Vagina (tissue), 2 donors: ENCODE data around the gene SNCA. TPM values are rescaled to one million over a fixed set of nuclear protein-coding genes. Genes with fewer than 3 reads are reported as not detected.

Experiments
- DNase-seq, 2 donors: peaks; one replicate each; pipeline ENCODE4 v3.0.0-alpha.2; 2017; ENCODE audit errors: extremely low spot score in 2 of 2
- H3K27ac ChIP-seq: fragments of 200-600 bp; sonication (generic); one replicate; pipeline ENCODE4 v1.5.1; 2019
- H3K27me3 ChIP-seq: fragments of 200-600 bp; sonication (generic); one replicate; pipeline ENCODE4 v1.5.1; 2019
- H3K36me3 ChIP-seq, 2 donors: fragments of 200-600 bp; sonication (generic); one replicate each; pipeline ENCODE4 v1.5.1; 2017 to 2019
- H3K4me1 ChIP-seq: fragments of 200-600 bp; sonication (generic); one replicate; pipeline ENCODE4 v1.5.1; 2019
- H3K4me3 ChIP-seq, 2 donors: fragments of 200-600 bp; sonication (generic); 1 replicate in 1 of 2; 2 replicates in 1 of 2; pipeline ENCODE4 v1.5.1; 2016 to 2019
- H3K9me3 ChIP-seq: fragments of 200-600 bp; sonication (generic); one replicate; pipeline ENCODE4 v1.5.1; 2019
- CTCF ChIP-seq, 3 experiments: fragments of 450-650 bp in 2 of 3; fragments of 200-600 bp in 1 of 3; sonication (generic) in 1 of 3; IDR thresholded peaks; one replicate each; pipeline ENCODE4 v1.5.1; 2017 to 2019; ENCODE audit warnings: antibody characterized with exemption in 3 of 3, mild to moderate bottlenecking in 2 of 3, moderate library complexity in 2 of 3
- POLR2A ChIP-seq, 2 donors: fragments of 450-650 bp; IDR thresholded peaks; one replicate each; pipeline ENCODE4 v1.6.1; 2017; ENCODE audit warnings: antibody characterized with exemption in 2 of 2, mild to moderate bottlenecking in 2 of 2, moderate library complexity in 2 of 2
- POLR2AphosphoS5 ChIP-seq, 2 donors: sonication (generic); formaldehyde crosslinking; IDR thresholded peaks; one replicate each; pipeline ENCODE4 v1.9.0; 2017; ENCODE audit warnings: antibody characterized with exemption in 2 of 2, mild to moderate bottlenecking in 2 of 2, low read depth in 1 of 2; ENCODE audit not compliant: insufficient read depth in 1 of 2
- intact Hi-C: fragments of 100-400 bp; cut with DNase I; formaldehyde crosslinking; loops from one replicate; pipeline ENCODE4 v1.15.1; 2023
- total RNA-seq: library from RNA; depleted of rRNA; stranded (reverse); fragments of >200 nt; gene quantifications from one replicate; pipeline ENCODE4 v1.2.3, GENCODE V29; 2016

Gene SNCA
- total RNA-seq, 1 donor from 2014 or later, result 27.3 TPM

- Histone ChIP-seq H3K27ac (no peak overlapping the region), H3K9me3 (no peaks in the 10 kb centered on the region), H3K4me1 (no peaks in the 10 kb centered on the region), H3K4me3 (no peak overlapping the region), H3K27me3 (no peaks in the 10 kb centered on the region), H3K36me3 (no peaks in the 10 kb centered on the region)
- DNase-seq, result no peak
- no peak for TF ChIP-seq CTCF (IDR thresholded peaks at IDR 0.05)
- no peak for TF ChIP-seq POLR2AphosphoS5 (IDR thresholded peaks at IDR 0.05; ENCODE audit: insufficient read depth in 1 of 2, low read depth in 1 of 2)
- TF ChIP-seq POLR2A (IDR thresholded peaks at IDR 0.05), result no peak
- intact Hi-C loops, result no loop called here
These were observed 36.9 kb downstream of the SNCA start for GRCh38 chr4:89800012-89800516.

- intact Hi-C loops, result no loop called here
- TF ChIP-seq POLR2A (IDR thresholded peaks at IDR 0.05) (no peak), POLR2AphosphoS5 (IDR thresholded peaks at IDR 0.05; ENCODE audit: insufficient read depth in 1 of 2, low read depth in 1 of 2) (no peak), CTCF (IDR thresholded peaks at IDR 0.05) (no peak)
- no peak for DNase-seq
- H3K27me3 ChIP-seq, result no peaks in the 10 kb centered on the region
- H3K4me1 ChIP-seq, result no peaks in the 10 kb centered on the region
- no peak overlapping the region for H3K4me3 ChIP-seq
- no peaks in the 10 kb centered on the region for H3K36me3 ChIP-seq
- no peaks in the 10 kb centered on the region for H3K9me3 ChIP-seq
- no peak overlapping the region for H3K27ac ChIP-seq
These were observed 37.9 kb downstream of the SNCA start for GRCh38 chr4:89799071-89799470.

DNA sequence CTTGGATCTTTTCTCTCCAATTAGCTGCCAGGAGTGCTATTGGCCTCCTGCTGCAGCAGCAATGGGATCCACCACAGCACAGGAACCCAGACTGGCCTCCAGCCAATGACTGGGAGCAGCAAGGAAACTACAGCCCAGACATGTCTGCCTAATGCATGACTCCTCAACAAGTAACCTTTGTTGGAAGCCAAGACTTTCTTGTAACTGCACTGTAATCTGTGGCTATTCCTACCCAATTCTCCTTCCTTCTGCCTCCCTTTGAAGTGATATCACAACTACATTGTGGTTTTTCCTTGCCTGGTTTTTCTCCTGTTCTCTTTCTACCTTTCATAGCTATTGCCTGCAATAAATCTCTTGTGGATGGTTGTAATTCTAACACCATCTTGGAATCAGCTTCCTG is 39.8 kb downstream of the SNCA start:
- Histone ChIP-seq H3K9me3 (no peaks in the 10 kb centered on the region), H3K36me3 (no peaks in the 10 kb centered on the region), H3K27me3 (no peaks in the 10 kb centered on the region), H3K4me3 (no peak overlapping the region), H3K27ac (no peak overlapping the region), H3K4me1 (no peaks in the 10 kb centered on the region)
- no peak for DNase-seq
- intact Hi-C loops, result no loop called here
- TF ChIP-seq POLR2A (IDR thresholded peaks at IDR 0.05) (no peak), POLR2AphosphoS5 (IDR thresholded peaks at IDR 0.05; ENCODE audit: insufficient read depth in 1 of 2, low read depth in 1 of 2) (no peak), CTCF (IDR thresholded peaks at IDR 0.05) (no peak)

GRCh38 chr4:89788206-89789072 is 48.5 kb downstream of the SNCA start:
- intact Hi-C loops, result loop anchor here (5.0 kb wide), 1 partner anchor 1276 kb away; no protein-coding TSS in a partner anchor
- no peaks in the 10 kb centered on the region for H3K4me1 ChIP-seq
- no peak overlapping the region for H3K4me3 ChIP-seq
- TF ChIP-seq POLR2A (IDR thresholded peaks at IDR 0.05) (no peak), POLR2AphosphoS5 (IDR thresholded peaks at IDR 0.05; ENCODE audit: insufficient read depth in 1 of 2, low read depth in 1 of 2) (no peak), CTCF (IDR thresholded peaks at IDR 0.05) (no peak)
- H3K27me3 ChIP-seq, result no peaks in the 10 kb centered on the region
- H3K27ac ChIP-seq, result no peak overlapping the region
- H3K9me3 ChIP-seq, result no peaks in the 10 kb centered on the region
- no peaks in the 10 kb centered on the region for H3K36me3 ChIP-seq
- no peak for DNase-seq

DNA sequence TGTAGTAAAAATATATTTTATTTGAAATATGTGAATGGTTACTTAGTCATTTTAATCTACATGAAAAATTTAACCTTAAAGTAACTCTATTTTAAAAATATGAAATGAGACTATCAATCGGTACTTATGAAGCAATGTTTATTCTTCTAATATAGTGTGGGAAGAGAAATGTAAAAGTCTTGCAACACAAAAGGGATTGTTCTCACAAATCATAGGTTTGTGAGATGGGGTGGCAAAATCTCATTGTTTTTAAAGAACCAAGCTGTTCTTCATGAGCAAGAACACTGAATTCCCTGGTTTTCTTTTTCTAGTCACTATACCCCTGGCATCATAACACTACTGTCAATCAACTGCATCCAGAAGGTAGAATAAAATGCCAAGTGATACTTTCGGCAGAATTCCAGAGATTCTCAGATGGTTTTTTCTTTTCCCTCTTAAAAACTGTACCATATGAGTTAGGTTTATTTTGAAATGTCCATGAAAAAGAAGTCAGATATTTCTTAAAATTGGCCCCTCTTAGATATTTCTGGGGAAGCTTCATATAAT is 52.2 kb downstream of the SNCA start:
- H3K27ac ChIP-seq, result no peak overlapping the region
- TF ChIP-seq CTCF (IDR thresholded peaks at IDR 0.05), result no peak
- no peak for TF ChIP-seq POLR2A (IDR thresholded peaks at IDR 0.05)
- no peak for TF ChIP-seq POLR2AphosphoS5 (IDR thresholded peaks at IDR 0.05; ENCODE audit: insufficient read depth in 1 of 2, low read depth in 1 of 2)
- intact Hi-C loops, result loop anchor here (5.0 kb wide), 1 partner anchor 1272 kb away; no protein-coding TSS in a partner anchor

More for the DNA sequence above, 52.2 kb downstream of the SNCA start:
- Histone ChIP-seq H3K36me3 (no peaks in the 10 kb centered on the region), H3K4me3 (no peak overlapping the region), H3K27me3 (no peaks in the 10 kb centered on the region), H3K4me1 (no peaks in the 10 kb centered on the region), H3K9me3 (no peaks in the 10 kb centered on the region)
- DNase-seq, result no peak
